Measurements from ENCODE around the gene DPH5.

DNA sequence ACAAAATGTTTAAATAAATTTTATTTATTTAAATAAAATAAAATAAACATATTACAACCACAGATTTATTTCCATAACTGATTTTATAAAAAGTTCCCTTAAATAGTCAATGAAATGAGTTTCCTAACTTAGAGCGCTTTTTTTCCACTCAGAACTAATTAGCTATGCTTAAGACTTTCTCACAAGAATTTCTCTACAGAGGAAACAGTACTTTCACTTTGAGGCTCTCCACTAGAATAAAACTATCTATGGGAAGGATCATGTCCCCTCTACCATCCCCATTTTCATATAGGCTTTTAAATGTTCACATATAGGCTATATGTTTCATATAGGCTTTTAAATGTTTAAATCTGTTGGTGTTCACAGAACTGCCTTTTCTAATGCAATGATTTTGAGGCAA, 40.0 kb upstream of the DPH5 start:
- TF ChIP-seq, protein P1, sequence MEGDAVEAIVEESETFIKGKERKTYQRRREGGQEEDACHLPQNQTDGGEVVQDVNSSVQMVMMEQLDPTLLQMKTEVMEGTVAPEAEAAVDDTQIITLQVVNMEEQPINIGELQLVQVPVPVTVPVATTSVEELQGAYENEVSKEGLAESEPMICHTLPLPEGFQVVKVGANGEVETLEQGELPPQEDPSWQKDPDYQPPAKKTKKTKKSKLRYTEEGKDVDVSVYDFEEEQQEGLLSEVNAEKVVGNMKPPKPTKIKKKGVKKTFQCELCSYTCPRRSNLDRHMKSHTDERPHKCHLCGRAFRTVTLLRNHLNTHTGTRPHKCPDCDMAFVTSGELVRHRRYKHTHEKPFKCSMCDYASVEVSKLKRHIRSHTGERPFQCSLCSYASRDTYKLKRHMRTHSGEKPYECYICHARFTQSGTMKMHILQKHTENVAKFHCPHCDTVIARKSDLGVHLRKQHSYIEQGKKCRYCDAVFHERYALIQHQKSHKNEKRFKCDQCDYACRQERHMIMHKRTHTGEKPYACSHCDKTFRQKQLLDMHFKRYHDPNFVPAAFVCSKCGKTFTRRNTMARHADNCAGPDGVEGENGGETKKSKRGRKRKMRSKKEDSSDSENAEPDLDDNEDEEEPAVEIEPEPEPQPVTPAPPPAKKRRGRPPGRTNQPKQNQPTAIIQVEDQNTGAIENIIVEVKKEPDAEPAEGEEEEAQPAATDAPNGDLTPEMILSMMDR (IDR thresholded peaks at IDR 0.05), result no peak
- TF ChIP-seq EP300 (IDR thresholded peaks at IDR 0.05) (no peak), POLR2A (IDR thresholded peaks at IDR 0.05; ENCODE audit: low read depth) (no peak)

All from esophagus muscularis mucosa (tissue), 4 donors.